K562 (cell line): ENCODE data around the gene BRD3. TPM values are rescaled to one million over a fixed set of nuclear protein-coding genes. Genes with fewer than 3 reads are reported as not detected.

ENCODE experiments used
- HDAC8 ChIP-seq: fragments of 450-650 bp; IDR thresholded peaks from 2 replicates; pipeline ENCODE4 v1.6.1; 2016; ENCODE audit warnings: mild to moderate bottlenecking, missing genetic modification characterization, moderate library complexity, missing compliant biosample characterization
- HEY1 ChIP-seq: fragments of 250-450 bp; sonication (Bioruptor Pico); IDR thresholded peaks from 2 replicates; pipeline ENCODE4 v1.5.0; 2020; ENCODE audit warnings: mild to moderate bottlenecking, moderate library complexity, borderline replicate concordance
- KDM4B ChIP-seq, 2 experiments: fragments of 450-650 bp in 1 of 2; sonication (generic) in 1 of 2; IDR thresholded peaks; 2 replicates each; pipeline ENCODE4 v1.6.1; 2016 to 2017; ENCODE audit warnings: borderline replicate concordance in 2 of 2, antibody characterized with exemption in 1 of 2, low read depth in 1 of 2, mild to moderate bottlenecking in 1 of 2
- LARP7 ChIP-seq: fragments of 450-650 bp; IDR thresholded peaks from 2 replicates; pipeline ENCODE4 v1.6.1; 2016
- MEF2A ChIP-seq: IDR thresholded peaks from 2 replicates; pipeline ENCODE4 v1.6.1; 2011; ENCODE audit warnings: low read depth, mild to moderate bottlenecking, low read length, moderate library complexity; ENCODE audit not compliant: control insufficient read depth
- SMARCA5 ChIP-seq: fragments of 450-650 bp; IDR thresholded peaks from 2 replicates; pipeline ENCODE4 v1.6.1; 2016
- TGIF2 ChIP-seq: sonication (generic); formaldehyde crosslinking; IDR thresholded peaks from 2 replicates; pipeline ENCODE4 v1.8.1; 2022; ENCODE audit warnings: mild to moderate bottlenecking, missing genetic modification reagents, moderate library complexity
- ZC3H4 ChIP-seq: sonication (generic); formaldehyde crosslinking; IDR thresholded peaks from 2 replicates; pipeline ENCODE4 v1.9.0; 2021; ENCODE audit warnings: missing genetic modification reagents, borderline replicate concordance
- ZNF12 ChIP-seq: sonication (generic); formaldehyde crosslinking; IDR thresholded peaks from 2 replicates; pipeline ENCODE4 v1.4.0; 2020; ENCODE audit warnings: mild to moderate bottlenecking, missing genetic modification reagents
- ZNF830 ChIP-seq: fragments of 250-450 bp; sonication (Bioruptor Pico); IDR thresholded peaks from 2 replicates; pipeline ENCODE4 v1.5.0; 2021; ENCODE audit warnings: mild to moderate bottlenecking
- polyA plus RNA-seq, 8 experiments: library from polyadenylated mRNA; depleted of rRNA in 4 of 8; stranded (reverse) in 5 of 8; unstranded in 3 of 8; fragments of >200 nt; fragmentation: Nextera tagmentation in 2 of 8; fragmentation: Illumina TruSeq in 1 of 8; extraction: Ambion mirVana in 2 of 8; extraction: Trizol in 1 of 8; gene quantifications; 2 replicates each; pipeline versions ENCODE4 v1.2.1 to v1.2.3, GENCODE V29; 2011 to 2014; ENCODE audit warnings: inconsistent platforms in 1 of 8, missing spikeins in 1 of 8
- total RNA-seq, 7 experiments: library from RNA; depleted of rRNA in 6 of 7; stranded (reverse); fragments of >200 nt in 6 of 7; fragmentation: Illumina TruSeq in 2 of 7; extraction: Trizol in 2 of 7; gene quantifications; 2 replicates each; pipeline versions ENCODE4 v1.2.1 to v1.2.3, GENCODE V29; 2011 to 2021; ENCODE audit warnings: low replicate concordance in 1 of 7
- TF ChIP-seq, protein P1 (sequence below): sonication (generic); formaldehyde crosslinking; IDR thresholded peaks from 2 replicates; pipeline ENCODE4 v1.8.1; 2023; ENCODE audit warnings: missing genetic modification reagents, mild to moderate bottlenecking, borderline replicate concordance
- TF ChIP-seq, protein P2 (sequence below): fragments of 250-450 bp; sonication (Bioruptor Pico); IDR thresholded peaks from 2 replicates; pipeline ENCODE4 v1.4.0; 2020; ENCODE audit warnings: mild to moderate bottlenecking, moderate library complexity
- TF ChIP-seq, protein P3 (sequence below): fragments of 250-450 bp; sonication (Bioruptor Pico); IDR thresholded peaks from 2 replicates; pipeline ENCODE4 v1.4.0; 2020
- TF ChIP-seq, protein P4 (sequence below), 2 experiments: fragments of 200-800 bp in 1 of 2; sonication (Bioruptor generic) in 1 of 2; sonication (generic) in 1 of 2; formaldehyde crosslinking in 1 of 2; IDR thresholded peaks in 1 of 2; conservative IDR thresholded peaks in 1 of 2; 2 replicates each; pipeline versions ENCODE4 v1.5.0 to v1.6.1; 2016 to 2020; ENCODE audit warnings: missing compliant biosample characterization in 1 of 2, missing genetic modification characterization in 1 of 2, missing genetic modification reagents in 1 of 2

The BRD3 gene
- total and polyA plus RNA-seq, 9 of the 15 experiments (the other 6 are each of a cell fraction or from before 2014, with no cell fraction given) = 0.82 to 37.1 (median 4.2) TPM

DNA sequence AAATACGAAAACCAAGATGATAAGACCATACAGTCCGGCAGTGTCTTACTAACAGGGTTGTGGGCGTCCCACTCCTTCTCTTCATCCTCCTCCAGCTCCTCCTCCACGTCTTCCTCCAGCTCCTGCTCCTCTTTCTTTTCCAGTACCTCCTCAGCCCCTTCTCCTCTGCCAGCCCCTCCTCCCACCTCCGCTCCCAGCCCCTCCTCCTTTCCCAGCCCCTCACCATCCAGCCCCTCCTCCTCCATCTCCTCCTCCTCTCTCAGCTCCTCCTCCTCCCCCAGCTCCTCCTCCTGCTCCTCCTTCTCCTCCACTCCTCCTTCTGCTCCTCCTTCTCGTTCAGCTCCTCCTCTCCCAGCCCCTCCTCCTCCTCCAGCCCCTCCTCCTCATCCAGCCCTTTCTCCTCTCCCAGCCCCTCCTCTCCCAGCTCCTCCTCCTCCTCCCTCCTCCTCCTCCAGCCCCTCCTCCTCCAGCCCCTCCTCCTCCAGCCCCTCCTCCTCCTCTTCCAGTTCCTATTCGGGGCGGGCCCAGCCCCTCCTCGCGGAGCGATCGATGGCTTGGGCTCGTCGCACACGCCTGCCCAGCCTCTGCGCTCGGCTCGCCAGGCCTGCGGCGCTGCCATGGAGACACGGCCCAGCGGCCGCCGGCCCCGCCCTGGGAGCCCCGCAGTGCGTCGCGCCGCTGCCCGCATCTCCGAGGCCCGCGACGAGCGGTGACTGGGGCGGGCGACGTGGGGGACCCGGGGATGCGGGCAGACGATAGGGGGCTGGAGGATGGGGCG, 42.8 kb downstream of the BRD3 start, which contains the start of gene BRD3OS (continued):
- TF ChIP-seq, protein P1, sequence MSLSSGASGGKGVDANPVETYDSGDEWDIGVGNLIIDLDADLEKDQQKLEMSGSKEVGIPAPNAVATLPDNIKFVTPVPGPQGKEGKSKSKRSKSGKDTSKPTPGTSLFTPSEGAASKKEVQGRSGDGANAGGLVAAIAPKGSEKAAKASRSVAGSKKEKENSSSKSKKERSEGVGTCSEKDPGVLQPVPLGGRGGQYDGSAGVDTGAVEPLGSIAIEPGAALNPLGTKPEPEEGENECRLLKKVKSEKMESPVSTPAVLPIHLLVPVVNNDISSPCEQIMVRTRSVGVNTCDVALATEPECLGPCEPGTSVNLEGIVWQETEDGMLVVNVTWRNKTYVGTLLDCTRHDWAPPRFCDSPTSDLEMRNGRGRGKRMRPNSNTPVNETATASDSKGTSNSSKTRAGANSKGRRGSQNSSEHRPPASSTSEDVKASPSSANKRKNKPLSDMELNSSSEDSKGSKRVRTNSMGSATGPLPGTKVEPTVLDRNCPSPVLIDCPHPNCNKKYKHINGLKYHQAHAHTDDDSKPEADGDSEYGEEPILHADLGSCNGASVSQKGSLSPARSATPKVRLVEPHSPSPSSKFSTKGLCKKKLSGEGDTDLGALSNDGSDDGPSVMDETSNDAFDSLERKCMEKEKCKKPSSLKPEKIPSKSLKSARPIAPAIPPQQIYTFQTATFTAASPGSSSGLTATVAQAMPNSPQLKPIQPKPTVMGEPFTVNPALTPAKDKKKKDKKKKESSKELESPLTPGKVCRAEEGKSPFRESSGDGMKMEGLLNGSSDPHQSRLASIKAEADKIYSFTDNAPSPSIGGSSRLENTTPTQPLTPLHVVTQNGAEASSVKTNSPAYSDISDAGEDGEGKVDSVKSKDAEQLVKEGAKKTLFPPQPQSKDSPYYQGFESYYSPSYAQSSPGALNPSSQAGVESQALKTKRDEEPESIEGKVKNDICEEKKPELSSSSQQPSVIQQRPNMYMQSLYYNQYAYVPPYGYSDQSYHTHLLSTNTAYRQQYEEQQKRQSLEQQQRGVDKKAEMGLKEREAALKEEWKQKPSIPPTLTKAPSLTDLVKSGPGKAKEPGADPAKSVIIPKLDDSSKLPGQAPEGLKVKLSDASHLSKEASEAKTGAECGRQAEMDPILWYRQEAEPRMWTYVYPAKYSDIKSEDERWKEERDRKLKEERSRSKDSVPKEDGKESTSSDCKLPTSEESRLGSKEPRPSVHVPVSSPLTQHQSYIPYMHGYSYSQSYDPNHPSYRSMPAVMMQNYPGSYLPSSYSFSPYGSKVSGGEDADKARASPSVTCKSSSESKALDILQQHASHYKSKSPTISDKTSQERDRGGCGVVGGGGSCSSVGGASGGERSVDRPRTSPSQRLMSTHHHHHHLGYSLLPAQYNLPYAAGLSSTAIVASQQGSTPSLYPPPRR (CRISPR knock-in tag) = no peak
- TF ChIP-seq LARP7 = 0 out of 2 replicates have a peak, but pooled peaks have one; percentile 82
- TF ChIP-seq KDM4B (IDR thresholded peaks at IDR 0.05; ENCODE audit: borderline replicate concordance in 2 of 2, low read depth in 1 of 2) = no peak
- TF ChIP-seq ZC3H4 = no peak
- no peak for TF ChIP-seq HDAC8 (tag)
- no peak for TF ChIP-seq ZNF830 (CRISPR knock-in tag)
- peak; percentile 52; the same call in 1 of the 2 replicates for TF ChIP-seq SMARCA5
- TF ChIP-seq, protein P2, sequence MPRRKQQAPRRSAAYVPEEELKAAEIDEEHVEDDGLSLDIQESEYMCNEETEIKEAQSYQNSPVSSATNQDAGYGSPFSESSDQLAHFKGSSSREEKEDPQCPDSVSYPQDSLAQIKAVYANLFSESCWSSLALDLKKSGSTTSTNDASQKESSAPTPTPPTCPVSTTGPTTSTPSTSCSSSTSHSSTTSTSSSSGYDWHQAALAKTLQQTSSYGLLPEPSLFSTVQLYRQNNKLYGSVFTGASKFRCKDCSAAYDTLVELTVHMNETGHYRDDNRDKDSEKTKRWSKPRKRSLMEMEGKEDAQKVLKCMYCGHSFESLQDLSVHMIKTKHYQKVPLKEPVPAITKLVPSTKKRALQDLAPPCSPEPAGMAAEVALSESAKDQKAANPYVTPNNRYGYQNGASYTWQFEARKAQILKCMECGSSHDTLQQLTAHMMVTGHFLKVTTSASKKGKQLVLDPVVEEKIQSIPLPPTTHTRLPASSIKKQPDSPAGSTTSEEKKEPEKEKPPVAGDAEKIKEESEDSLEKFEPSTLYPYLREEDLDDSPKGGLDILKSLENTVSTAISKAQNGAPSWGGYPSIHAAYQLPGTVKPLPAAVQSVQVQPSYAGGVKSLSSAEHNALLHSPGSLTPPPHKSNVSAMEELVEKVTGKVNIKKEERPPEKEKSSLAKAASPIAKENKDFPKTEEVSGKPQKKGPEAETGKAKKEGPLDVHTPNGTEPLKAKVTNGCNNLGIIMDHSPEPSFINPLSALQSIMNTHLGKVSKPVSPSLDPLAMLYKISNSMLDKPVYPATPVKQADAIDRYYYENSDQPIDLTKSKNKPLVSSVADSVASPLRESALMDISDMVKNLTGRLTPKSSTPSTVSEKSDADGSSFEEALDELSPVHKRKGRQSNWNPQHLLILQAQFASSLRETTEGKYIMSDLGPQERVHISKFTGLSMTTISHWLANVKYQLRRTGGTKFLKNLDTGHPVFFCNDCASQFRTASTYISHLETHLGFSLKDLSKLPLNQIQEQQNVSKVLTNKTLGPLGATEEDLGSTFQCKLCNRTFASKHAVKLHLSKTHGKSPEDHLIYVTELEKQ (CRISPR knock-in tag) = no peak
- TF ChIP-seq, protein P3, sequence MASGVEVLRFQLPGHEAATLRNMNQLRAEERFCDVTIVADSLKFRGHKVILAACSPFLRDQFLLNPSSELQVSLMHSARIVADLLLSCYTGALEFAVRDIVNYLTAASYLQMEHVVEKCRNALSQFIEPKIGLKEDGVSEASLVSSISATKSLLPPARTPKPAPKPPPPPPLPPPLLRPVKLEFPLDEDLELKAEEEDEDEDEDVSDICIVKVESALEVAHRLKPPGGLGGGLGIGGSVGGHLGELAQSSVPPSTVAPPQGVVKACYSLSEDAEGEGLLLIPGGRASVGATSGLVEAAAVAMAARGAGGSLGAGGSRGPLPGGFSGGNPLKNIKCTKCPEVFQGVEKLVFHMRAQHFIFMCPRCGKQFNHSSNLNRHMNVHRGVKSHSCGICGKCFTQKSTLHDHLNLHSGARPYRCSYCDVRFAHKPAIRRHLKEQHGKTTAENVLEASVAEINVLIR = 0 out of 2 replicates have a peak, but pooled peaks have one; percentile 14
- TF ChIP-seq, protein P4, sequence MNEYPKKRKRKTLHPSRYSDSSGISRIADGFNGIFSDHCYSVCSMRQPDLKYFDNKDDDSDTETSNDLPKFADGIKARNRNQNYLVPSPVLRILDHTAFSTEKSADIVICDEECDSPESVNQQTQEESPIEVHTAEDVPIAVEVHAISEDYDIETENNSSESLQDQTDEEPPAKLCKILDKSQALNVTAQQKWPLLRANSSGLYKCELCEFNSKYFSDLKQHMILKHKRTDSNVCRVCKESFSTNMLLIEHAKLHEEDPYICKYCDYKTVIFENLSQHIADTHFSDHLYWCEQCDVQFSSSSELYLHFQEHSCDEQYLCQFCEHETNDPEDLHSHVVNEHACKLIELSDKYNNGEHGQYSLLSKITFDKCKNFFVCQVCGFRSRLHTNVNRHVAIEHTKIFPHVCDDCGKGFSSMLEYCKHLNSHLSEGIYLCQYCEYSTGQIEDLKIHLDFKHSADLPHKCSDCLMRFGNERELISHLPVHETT (CRISPR knock-in tag; conservative IDR thresholded peaks at IDR 0.05 in 1 of 2, IDR thresholded peaks at IDR 0.05 in 1 of 2) = 0 out of 4 replicates have a peak, but pooled peaks of 1 of the 2 experiments have one; percentile 5
- TF ChIP-seq ZNF12 (CRISPR knock-in tag) = no peak
- no peak for TF ChIP-seq MEF2A
- TF ChIP-seq TGIF2 (CRISPR knock-in tag) = no peak
- TF ChIP-seq HEY1 (CRISPR knock-in tag) = no peak
